GM18870 (cell line): Measurements from ENCODE around the gene UBL4A.

Experiments
- ATAC-seq: cut with Tn5 transposase; IDR thresholded peaks from one replicate; pipeline ENCODE4 v1.9.1; 2021; ENCODE audit warnings: moderate library complexity; ENCODE audit not compliant: unreplicated experiment

Gene UBL4A

GRCh38 chrX:154464806-154465365 lies 21.5 kb downstream of the UBL4A start:
- no peak for ATAC-seq

DNA sequence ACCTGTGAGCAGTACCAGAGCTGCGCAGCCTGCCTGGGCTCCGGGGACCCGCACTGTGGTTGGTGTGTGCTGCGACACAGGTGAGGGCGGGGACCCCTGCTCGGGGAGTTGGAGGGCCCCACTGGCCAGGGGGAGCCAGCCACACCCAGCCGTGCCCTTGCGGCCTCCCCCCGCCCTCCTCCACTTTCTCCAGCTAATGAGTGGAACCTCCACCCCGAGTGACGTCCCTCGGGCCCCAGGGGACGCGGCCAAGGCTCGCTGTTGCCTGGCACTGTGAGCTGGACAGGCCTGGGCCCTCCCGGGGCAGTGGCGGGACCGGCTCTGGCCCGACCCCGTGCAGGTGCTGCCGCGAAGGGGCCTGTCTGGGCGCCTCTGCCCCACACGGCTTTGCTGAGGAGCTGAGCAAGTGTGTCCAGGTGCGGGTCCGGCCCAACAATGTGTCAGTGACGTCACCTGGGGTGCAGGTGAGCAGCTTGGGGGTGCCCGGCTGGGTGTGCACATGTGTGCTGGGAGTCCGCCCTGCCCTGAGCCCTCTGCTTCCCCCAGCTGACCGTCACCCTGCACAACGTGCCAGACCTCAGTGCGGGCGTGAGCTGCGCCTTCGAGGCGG lies 22.7 kb downstream of the UBL4A start:
- ATAC-seq = no peak

- ATAC-seq = no peak
Observed at GRCh38 chrX:154462396-154462795, 24.0 kb downstream of the UBL4A start.

DNA sequence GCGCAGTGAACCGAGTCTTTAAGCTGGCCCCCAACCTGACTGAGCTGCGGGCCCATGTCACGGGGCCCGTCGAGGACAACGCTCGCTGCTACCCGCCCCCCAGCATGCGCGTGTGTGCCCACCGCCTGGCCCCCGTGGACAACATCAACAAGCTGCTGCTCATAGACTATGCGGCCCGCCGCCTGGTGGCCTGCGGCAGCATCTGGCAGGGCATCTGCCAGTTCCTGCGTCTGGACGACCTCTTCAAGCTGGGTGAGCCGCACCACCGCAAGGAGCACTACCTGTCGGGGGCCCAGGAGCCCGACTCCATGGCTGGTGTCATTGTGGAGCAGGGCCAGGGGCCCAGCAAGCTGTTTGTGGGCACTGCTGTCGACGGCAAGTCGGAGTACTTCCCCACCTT lies 26.1 kb downstream of the UBL4A start:
- ATAC-seq = no peak

- ATAC-seq = no peak
Observed at GRCh38 chrX:154459832-154460231, 26.6 kb downstream of the UBL4A start.

- ATAC-seq = no peak
Observed at GRCh38 chrX:154458954-154459778, 27.2 kb downstream of the UBL4A start.

DNA sequence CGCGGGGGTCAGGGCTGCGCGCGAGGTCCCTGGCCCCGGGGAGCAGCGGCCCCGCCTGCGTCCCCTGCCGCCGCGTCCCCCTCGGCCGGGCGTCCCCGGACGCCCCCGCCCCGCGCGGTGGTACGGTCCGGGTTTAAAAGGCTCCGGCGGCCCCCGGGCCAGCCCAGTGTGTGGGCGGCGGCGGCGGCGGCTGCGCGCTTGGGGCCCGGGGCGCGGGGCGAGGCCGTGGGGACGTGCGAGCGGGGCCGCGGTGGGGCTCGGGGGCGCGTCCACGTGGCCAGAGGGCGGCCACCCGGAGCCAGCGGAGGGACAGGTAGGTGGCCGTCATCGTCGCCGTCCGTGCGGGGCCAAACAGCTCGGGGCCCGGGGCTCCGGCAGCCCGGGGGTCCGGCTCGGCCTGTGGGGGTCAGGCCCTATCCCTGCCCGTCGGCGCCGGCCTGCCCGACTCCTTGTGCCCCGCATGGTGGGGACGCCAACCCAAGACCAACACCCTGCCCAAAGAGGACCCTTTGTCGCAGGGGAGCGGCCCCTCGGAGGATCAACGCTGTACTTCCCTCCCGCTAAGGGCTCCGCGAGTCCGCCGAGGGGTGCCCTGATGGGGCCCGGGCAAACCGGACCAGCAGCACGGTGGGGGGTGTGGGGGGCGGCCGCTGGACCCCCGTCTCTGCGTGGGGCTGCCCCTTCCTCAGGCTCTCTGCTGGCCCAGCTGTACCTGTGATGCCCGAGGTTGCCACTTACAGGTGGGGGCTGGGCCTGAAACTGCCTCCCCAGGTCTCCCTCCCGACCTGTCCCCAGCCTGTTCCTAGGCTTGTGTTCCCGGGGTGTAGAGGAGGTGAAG lies 28.1 kb downstream of the UBL4A start, which contains the start of gene PLXNA3:
Gene PLXNA3, plus strand, starts transcription at position 166 of the 838 bp plus-strand sequence. CDS start 1,903 bp downstream, outside the sequence.
- no peak for ATAC-seq

- ATAC-seq = no peak
Observed at GRCh38 chrX:154457491-154458115, 28.8 kb downstream of the UBL4A start.

DNA sequence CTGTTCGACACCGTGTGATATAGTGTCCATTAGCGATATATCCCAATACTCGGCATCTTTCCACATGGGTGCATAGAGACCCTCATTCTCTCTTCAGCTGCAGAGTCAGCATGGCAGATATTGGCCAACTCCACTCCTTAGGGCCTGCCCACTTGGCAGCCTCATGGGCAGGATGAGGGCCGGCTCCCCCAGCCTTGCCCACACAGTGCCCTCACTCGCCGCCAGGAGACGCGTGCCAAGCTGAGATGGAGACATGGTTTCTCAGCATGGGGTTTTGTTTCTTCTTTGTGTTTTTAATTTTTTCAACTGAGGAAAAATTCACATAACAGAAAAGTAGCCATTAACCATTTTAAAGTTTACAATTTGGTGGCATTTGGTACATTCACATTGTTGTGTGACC lies 33.6 kb downstream of the UBL4A start:
- ATAC-seq = no peak

DNA sequence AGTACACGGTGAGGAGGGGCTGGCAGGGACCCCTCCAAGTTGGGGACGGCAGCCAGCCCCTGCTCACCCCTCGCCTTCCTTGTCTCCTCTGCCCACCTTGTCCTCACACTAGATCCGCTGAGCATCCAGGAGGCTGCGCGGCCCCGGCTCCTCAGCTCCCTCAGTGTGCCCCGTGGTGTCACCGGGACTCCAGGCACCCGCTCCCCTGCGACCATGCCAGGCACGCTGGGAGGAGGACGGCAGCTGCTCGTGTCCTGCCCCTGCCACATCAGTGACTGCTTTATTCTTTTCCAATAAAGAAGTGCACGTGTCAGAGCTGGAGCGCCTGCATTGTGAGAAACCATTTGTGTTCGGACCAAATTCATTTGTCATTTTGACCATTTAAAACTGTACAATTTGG lies 36.1 kb downstream of the UBL4A start:
- no peak for ATAC-seq

GRCh38 chrX:154449618-154450017 lies 36.8 kb downstream of the UBL4A start:
- no peak for ATAC-seq

- ATAC-seq = no peak
Observed at GRCh38 chrX:154448484-154448883, 37.9 kb downstream of the UBL4A start.

DNA sequence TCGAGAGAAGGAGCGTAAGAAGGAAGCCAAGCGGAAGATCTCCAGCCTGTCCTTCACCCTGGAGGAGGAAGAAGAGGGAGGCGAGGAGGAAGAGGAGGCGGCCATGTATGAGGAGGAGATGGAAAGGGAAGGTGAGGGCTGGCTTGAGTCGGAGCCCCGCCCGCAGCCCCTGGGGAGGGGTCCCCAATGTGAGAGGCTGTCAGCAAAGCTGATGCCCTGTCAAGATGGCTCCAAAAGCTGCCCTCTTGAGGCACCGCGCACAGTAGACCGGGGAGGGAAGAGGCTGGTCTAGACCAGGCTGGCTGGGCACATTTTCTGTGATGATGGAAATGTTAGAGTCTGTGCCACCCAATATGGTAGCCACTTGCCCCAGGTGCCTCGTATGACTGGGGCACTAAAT lies 40.0 kb downstream of the UBL4A start:
- ATAC-seq = no peak

DNA sequence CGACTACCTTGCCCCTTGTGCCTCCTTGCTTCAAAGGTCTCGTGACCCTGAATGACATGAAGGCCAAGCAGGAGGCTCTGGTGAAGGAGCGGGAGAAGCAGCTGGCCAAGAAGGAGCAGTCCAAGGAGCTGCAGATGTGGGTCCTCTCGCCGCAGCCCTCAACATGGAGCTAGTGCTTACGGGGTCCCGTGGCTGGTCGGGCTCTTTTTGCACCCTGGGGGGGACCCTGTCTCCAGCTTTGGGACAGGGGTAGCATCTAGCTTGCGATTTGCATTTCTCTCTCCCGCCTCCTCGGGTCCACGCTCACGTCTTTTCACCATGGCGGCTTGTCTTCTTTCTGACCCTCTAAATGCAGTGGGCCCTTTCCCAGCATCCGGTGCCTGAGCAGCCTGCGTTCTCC lies 40.6 kb downstream of the UBL4A start:
- ATAC-seq = no peak

GRCh38 chrX:154444755-154445246 lies 41.6 kb downstream of the UBL4A start:
- ATAC-seq = no peak

DNA sequence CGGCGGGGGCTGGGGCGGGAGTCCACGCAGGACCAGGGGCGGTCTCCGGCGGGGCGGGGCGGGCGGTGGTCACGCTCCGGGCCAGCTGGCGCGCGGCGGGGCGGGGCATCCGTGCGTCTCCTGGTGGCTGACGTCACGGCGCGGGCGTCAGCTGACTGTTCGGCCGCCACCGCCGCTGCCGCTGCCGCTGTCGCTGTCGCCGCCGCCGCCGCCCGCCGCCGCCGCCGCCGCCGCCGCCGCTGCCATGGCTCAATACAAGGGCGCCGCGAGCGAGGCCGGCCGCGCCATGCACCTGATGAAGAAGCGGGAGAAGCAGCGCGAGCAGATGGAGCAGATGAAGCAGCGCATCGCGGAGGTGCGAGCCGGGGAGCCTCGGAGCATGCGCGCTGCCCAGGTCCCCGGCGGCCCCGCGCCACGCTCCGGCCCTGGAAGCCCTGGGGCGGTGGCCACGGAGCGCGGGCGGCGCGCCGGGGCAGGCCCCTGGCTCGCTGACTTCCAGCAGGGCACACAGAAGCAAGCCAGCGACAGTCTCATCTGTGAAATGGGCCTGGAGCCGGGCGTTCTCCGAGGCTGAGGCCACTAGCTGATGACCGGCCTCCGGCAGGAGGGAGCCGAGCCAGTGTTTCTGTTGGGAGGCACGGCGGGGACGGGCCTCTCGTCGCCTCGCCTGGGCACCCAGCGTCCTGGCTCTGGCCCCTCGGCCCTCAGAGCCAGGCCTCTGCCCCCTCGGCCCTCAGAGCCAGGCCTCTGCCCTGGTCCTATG lies 42.2 kb downstream of the UBL4A start, which contains the start of gene FAM50A:
Gene FAM50A, plus strand, starts transcription at position 150 of the 763 bp plus-strand sequence. Its CDS starts 95 bp downstream, at position 245.
- ATAC-seq = no peak

- ATAC-seq = no peak
Observed at GRCh38 chrX:154443479-154443910, 42.9 kb downstream of the UBL4A start.

- ATAC-seq = no peak
Observed at GRCh38 chrX:154441984-154442707, 44.3 kb downstream of the UBL4A start.

- ATAC-seq = no peak
Observed at GRCh38 chrX:154441564-154441963, 44.9 kb downstream of the UBL4A start.
